ENCODE measurements around the gene CCN2. TPM values are rescaled to one million over a fixed set of nuclear protein-coding genes. Genes with fewer than 3 reads are reported as not detected.
"Not testable (repeated sequence)": the region's sequence is repeated elsewhere in the genome, so short reads cannot be mapped to it uniquely, and the experiment has no call there.

The CCN2 gene
- polyA plus RNA-seq, 1 of the 3 experiments (the other 2 are of a cell fraction): 709 TPM

- Histone ChIP-seq H3K27me3 (ENCODE audit: insufficient read depth) (peaks cover 51% of the 10 kb centered on the region), H3K9me3 (no peaks in the 10 kb centered on the region), H4K20me1 (ENCODE audit: insufficient read depth) (no peaks in the 10 kb centered on the region), H3K79me2 (ENCODE audit: insufficient read depth) (no peaks in the 10 kb centered on the region), H2AFZ (ENCODE audit: low read depth) (no peak overlapping the region), H3K9ac (no peak overlapping the region), H3K9me2 (no peaks in the 10 kb centered on the region), H3F3A (replicated peaks; ENCODE audit: insufficient read depth) (peaks cover 4% of the 10 kb centered on the region), H3K36me3 (replicated peaks in 1 of 2; ENCODE audit: control insufficient read depth in 1 of 2, insufficient read depth in 2 of 2, low read length in 1 of 2) (no peaks in the 10 kb centered on the region), H3K4me2 (no peak overlapping the region), H3K4me3 (ENCODE audit: low read depth in 2 of 2, low read length in 1 of 2) (no peak overlapping the region; a peak in 1 of 4 replicates), H3K4me1 (ENCODE audit: control insufficient read depth in 1 of 2, insufficient read depth in 2 of 2, low read depth in 1 of 2, low read length in 1 of 2) (no peaks in the 10 kb centered on the region), H3K27ac (ENCODE audit: low read depth in 2 of 2, low read length in 1 of 2) (no peak overlapping the region)
- DNase-seq: peak; percentile 42
- TF ChIP-seq TEAD4 (IDR thresholded peaks at IDR 0.05; ENCODE audit: borderline replicate concordance, insufficient read depth): no peak
- TF ChIP-seq RXRA (IDR thresholded peaks at IDR 0.05; ENCODE audit: borderline replicate concordance, low read depth): no peak
- peak; percentile 70 for TF ChIP-seq SMC3 (IDR thresholded peaks at IDR 0.05; ENCODE audit: low read depth, low read length)
- TF ChIP-seq NRF1 (IDR thresholded peaks at IDR 0.05; ENCODE audit: low read depth, low read length): no peak
- TF ChIP-seq, protein P1, sequence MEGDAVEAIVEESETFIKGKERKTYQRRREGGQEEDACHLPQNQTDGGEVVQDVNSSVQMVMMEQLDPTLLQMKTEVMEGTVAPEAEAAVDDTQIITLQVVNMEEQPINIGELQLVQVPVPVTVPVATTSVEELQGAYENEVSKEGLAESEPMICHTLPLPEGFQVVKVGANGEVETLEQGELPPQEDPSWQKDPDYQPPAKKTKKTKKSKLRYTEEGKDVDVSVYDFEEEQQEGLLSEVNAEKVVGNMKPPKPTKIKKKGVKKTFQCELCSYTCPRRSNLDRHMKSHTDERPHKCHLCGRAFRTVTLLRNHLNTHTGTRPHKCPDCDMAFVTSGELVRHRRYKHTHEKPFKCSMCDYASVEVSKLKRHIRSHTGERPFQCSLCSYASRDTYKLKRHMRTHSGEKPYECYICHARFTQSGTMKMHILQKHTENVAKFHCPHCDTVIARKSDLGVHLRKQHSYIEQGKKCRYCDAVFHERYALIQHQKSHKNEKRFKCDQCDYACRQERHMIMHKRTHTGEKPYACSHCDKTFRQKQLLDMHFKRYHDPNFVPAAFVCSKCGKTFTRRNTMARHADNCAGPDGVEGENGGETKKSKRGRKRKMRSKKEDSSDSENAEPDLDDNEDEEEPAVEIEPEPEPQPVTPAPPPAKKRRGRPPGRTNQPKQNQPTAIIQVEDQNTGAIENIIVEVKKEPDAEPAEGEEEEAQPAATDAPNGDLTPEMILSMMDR (IDR thresholded peaks at IDR 0.05): peak; percentile 88
- TF ChIP-seq RAD21 (IDR thresholded peaks at IDR 0.05; ENCODE audit: low read length): peak; percentile 64
- TF ChIP-seq, protein P2, sequence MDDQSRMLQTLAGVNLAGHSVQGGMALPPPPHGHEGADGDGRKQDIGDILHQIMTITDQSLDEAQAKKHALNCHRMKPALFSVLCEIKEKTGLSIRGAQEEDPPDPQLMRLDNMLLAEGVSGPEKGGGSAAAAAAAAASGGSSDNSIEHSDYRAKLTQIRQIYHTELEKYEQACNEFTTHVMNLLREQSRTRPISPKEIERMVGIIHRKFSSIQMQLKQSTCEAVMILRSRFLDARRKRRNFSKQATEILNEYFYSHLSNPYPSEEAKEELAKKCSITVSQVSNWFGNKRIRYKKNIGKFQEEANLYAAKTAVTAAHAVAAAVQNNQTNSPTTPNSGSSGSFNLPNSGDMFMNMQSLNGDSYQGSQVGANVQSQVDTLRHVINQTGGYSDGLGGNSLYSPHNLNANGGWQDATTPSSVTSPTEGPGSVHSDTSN (IDR thresholded peaks at IDR 0.05): no peak
- no peak for TF ChIP-seq FOSL2 (IDR thresholded peaks at IDR 0.05; ENCODE audit: borderline replicate concordance, low read depth)
- ChIA-PET CTCF (interaction anchor here (0.5 to 2.7 kb wide), 15 partner anchors 9 to 1024 kb away, joined by 3 to 21 read pairs (median 4); no protein-coding TSS in a partner anchor), POLR2A (no interaction called here)
- 11% methylated on average over 4 of the region's 4 CpGs for WGBS (ENCODE audit: low lambda C conversion rate)
Observed at GRCh38 chr6:131909408-131910218, 41.6 kb downstream of the CCN2 start.

DNA sequence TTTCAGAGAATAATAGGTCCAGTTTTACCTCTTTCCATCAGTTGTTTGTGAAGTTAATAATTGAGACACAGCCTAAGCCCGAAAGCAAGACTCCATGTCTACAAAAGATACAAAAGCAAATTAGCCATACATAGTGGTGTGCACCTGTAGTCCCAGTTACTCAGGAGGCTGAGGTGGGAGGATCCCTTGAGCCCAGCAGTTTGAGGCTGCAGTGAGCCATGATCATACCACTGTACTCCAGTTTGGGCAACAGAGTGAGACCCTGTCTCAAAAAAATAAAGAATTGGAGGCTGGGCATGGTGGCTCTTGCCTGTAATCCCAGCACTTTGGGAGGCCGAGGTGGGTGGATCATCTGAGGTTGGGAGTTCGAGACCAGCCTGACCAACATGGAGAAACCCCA, 42.4 kb downstream of the CCN2 start:
- H3K9me2 ChIP-seq; H3K36me3 ChIP-seq (replicated peaks in 1 of 2; ENCODE audit: control insufficient read depth in 1 of 2, insufficient read depth in 2 of 2, low read length in 1 of 2); H3K9me3 ChIP-seq; H2AFZ ChIP-seq (ENCODE audit: low read depth); H3K27ac ChIP-seq (ENCODE audit: low read depth in 2 of 2, low read length in 1 of 2); H3K79me2 ChIP-seq (ENCODE audit: insufficient read depth); H3K9ac ChIP-seq; DNase-seq; POLR2A ChIA-PET; H3F3A ChIP-seq (replicated peaks; ENCODE audit: insufficient read depth); H4K20me1 ChIP-seq (ENCODE audit: insufficient read depth); H3K4me1 ChIP-seq (ENCODE audit: control insufficient read depth in 1 of 2, insufficient read depth in 2 of 2, low read depth in 1 of 2, low read length in 1 of 2); H3K4me2 ChIP-seq; H3K4me3 ChIP-seq (ENCODE audit: low read depth in 2 of 2, low read length in 1 of 2): not testable (repeated sequence)
- peaks cover 54% of the 10 kb centered on the region for H3K27me3 ChIP-seq (ENCODE audit: insufficient read depth)
- CTCF ChIA-PET: interaction anchor here (0.7 to 2.3 kb wide), 3 partner anchors 9 to 213 kb away, joined by 3 to 7 read pairs (median 4); no protein-coding TSS in a partner anchor
- WGBS (ENCODE audit: low lambda C conversion rate): 0% methylated on average over 3 of the region's 3 CpGs

- H3K4me2 ChIP-seq; H3K9ac ChIP-seq; H3K4me3 ChIP-seq (ENCODE audit: low read depth in 2 of 2, low read length in 1 of 2); DNase-seq; H3F3A ChIP-seq (replicated peaks; ENCODE audit: insufficient read depth); H3K36me3 ChIP-seq (replicated peaks in 1 of 2; ENCODE audit: control insufficient read depth in 1 of 2, insufficient read depth in 2 of 2, low read length in 1 of 2); H3K9me2 ChIP-seq; POLR2A ChIA-PET; H3K79me2 ChIP-seq (ENCODE audit: insufficient read depth); H4K20me1 ChIP-seq (ENCODE audit: insufficient read depth); H3K4me1 ChIP-seq (ENCODE audit: control insufficient read depth in 1 of 2, insufficient read depth in 2 of 2, low read depth in 1 of 2, low read length in 1 of 2); H3K9me3 ChIP-seq; H3K27ac ChIP-seq (ENCODE audit: low read depth in 2 of 2, low read length in 1 of 2); CTCF ChIA-PET; H2AFZ ChIP-seq (ENCODE audit: low read depth): not testable (repeated sequence)
- peaks cover 45% of the 10 kb centered on the region; the same call in 1 of the 2 replicates for H3K27me3 ChIP-seq (ENCODE audit: insufficient read depth)
- WGBS (ENCODE audit: low lambda C conversion rate): 10% methylated on average over 5 of the region's 12 CpGs
Observed at GRCh38 chr6:131903734-131904133, 47.4 kb downstream of the CCN2 start.

DNA sequence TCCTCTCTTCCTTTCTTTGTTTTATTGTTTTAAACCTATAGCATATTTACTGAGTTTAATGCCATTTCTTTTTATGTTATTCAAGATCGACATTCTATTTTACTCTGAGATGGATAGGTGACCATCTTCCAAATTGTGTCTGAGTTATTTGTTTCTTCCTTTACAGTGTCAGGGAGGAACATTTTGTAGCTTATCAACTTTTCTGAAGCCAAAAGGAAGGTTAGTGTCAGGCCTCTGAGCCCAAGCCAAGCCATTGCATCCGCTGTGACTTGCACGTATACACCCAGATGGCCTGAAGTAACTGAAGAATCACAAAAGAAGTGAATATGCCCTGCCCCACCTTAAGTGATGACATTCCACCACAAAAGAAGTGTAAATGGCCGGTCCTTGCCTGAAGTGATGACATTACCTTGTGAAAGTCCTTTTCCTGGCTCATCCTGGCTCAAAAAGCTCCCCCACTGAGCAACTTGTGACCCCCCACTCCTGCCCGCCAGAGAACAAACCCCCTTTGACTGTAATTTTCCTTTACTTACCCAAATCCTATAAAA, 49.8 kb downstream of the CCN2 start:
- H2AFZ ChIP-seq (ENCODE audit: low read depth); H3K9me2 ChIP-seq; H3F3A ChIP-seq (replicated peaks; ENCODE audit: insufficient read depth); H3K36me3 ChIP-seq (replicated peaks in 1 of 2; ENCODE audit: control insufficient read depth in 1 of 2, insufficient read depth in 2 of 2, low read length in 1 of 2); H4K20me1 ChIP-seq (ENCODE audit: insufficient read depth); H3K79me2 ChIP-seq (ENCODE audit: insufficient read depth); POLR2A ChIA-PET; H3K27ac ChIP-seq (ENCODE audit: low read depth in 2 of 2, low read length in 1 of 2); H3K4me3 ChIP-seq (ENCODE audit: low read depth in 2 of 2, low read length in 1 of 2); H3K4me2 ChIP-seq; H3K9ac ChIP-seq; H3K9me3 ChIP-seq; DNase-seq; H3K4me1 ChIP-seq (ENCODE audit: control insufficient read depth in 1 of 2, insufficient read depth in 2 of 2, low read depth in 1 of 2, low read length in 1 of 2): not testable (repeated sequence)
- peaks cover 28% of the 10 kb centered on the region; the same call in 1 of the 2 replicates for H3K27me3 ChIP-seq (ENCODE audit: insufficient read depth)
- CTCF ChIA-PET: interaction anchor here (2.4 kb wide), 1 partner anchor 14 kb away, joined by 9 read pairs; no protein-coding TSS in a partner anchor
- WGBS (ENCODE audit: low lambda C conversion rate): 23% methylated on average over 5 of the region's 5 CpGs

Data from SK-N-SH (cell line).